ENCODE results near the gene BRD3.

BRD3 gene

DNA sequence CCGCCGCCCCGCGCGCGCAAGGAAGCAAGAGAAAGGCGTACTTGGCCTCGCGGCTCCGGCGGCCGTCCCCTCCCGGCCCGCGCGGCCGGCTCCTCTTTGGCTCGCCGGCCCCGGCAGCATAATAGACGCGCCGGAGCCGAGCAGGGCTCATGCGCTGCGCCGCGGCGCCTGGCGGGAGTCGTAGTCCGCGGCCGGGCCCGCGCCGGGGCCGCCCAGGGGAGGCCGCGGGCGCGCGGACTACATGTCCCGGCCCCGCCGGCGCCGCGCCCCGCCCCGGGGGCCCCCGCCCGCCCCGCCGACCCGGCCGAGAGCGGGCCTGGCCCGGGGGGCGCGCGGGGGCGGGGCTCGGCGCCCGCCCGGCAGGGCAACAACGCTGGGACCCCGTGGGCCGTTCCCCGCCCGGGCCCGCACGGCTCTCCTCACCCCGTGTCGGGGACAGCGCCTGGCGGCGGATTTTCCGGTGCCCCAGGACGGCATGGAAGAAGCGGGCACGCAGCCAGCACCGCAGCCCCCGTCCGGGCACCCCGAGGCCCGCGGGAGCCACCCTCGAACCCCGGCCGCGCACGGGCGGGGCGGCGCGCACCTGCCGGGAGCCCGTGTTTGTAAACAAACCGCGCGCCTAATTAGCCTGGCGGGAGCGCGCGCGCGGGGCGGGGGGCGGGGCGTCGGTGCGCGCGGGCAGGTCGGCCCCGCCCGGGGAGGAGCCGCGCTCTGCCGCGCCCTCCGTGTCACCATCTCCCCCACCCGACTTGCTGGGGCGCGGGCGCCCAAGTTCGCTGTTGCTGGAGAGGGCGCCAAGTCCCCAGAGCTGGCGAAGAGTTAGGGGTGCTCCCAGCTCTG is at the start of gene BRD3:
TSS of gene BRD3 (minus strand) at position 123 of the 840 bp plus-strand sequence. CDS start 14,549 bp downstream, outside the sequence.
- no peaks in the 10 kb centered on the region for H3K9me2 ChIP-seq (replicated peaks; ENCODE audit: low read depth, low read length)
- peaks cover 23% of the 10 kb centered on the region for H3K4me1 ChIP-seq (ENCODE audit: insufficient read depth, low read length, poor library complexity, severe bottlenecking)
- no peaks in the 10 kb centered on the region for H3K9me3 ChIP-seq (ENCODE audit: insufficient read depth, low read depth, low read length)
- peaks cover 42% of the 10 kb centered on the region for H3K79me2 ChIP-seq (ENCODE audit: insufficient read depth, low read length)
- peaks cover 39% of the 10 kb centered on the region for H4K20me1 ChIP-seq (ENCODE audit: insufficient read depth, low read length, poor library complexity, severe bottlenecking)
- no peaks in the 10 kb centered on the region for H3K36me3 ChIP-seq (ENCODE audit: insufficient read depth, low read length)
- peak within 1 kb of the TSS; percentile 92 for H3K9ac ChIP-seq (ENCODE audit: low read depth, low read length, poor library complexity, severe bottlenecking)
- H3K4me3 ChIP-seq (ENCODE audit: low read length, poor library complexity, severe bottlenecking): peak within 1 kb of the TSS; percentile 84
- peak within 1 kb of the TSS; percentile 93 for H3K4me2 ChIP-seq (ENCODE audit: low read depth, low read length, poor library complexity, severe bottlenecking)
- peak within 1 kb of the TSS; percentile 98 for H2AFZ ChIP-seq (ENCODE audit: low read length)
- TF ChIP-seq EZH2phosphoT487 (IDR thresholded peaks at IDR 0.05; ENCODE audit: borderline replicate concordance): no peak
- TF ChIP-seq, protein P1, sequence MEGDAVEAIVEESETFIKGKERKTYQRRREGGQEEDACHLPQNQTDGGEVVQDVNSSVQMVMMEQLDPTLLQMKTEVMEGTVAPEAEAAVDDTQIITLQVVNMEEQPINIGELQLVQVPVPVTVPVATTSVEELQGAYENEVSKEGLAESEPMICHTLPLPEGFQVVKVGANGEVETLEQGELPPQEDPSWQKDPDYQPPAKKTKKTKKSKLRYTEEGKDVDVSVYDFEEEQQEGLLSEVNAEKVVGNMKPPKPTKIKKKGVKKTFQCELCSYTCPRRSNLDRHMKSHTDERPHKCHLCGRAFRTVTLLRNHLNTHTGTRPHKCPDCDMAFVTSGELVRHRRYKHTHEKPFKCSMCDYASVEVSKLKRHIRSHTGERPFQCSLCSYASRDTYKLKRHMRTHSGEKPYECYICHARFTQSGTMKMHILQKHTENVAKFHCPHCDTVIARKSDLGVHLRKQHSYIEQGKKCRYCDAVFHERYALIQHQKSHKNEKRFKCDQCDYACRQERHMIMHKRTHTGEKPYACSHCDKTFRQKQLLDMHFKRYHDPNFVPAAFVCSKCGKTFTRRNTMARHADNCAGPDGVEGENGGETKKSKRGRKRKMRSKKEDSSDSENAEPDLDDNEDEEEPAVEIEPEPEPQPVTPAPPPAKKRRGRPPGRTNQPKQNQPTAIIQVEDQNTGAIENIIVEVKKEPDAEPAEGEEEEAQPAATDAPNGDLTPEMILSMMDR (conservative IDR thresholded peaks at IDR 0.05; ENCODE audit: low read length): no peak
- H3F3A ChIP-seq (ENCODE audit: low read depth): 0 out of 2 replicates have a peak, but pooled peaks cover 2% of the 10 kb centered on the region
- H3K27me3 ChIP-seq (ENCODE audit: insufficient read depth, low read length, poor library complexity, severe bottlenecking): no peaks in the 10 kb centered on the region

- Histone ChIP-seq H3F3A (ENCODE audit: low read depth) (no peaks in the 10 kb centered on the region), H3K9me2 (replicated peaks; ENCODE audit: low read depth, low read length) (no peaks in the 10 kb centered on the region), H4K20me1 (ENCODE audit: insufficient read depth, low read length, poor library complexity, severe bottlenecking) (no peaks in the 10 kb centered on the region), H3K4me3 (ENCODE audit: low read length, poor library complexity, severe bottlenecking) (no peak overlapping the region), H3K79me2 (ENCODE audit: insufficient read depth, low read length) (no peaks in the 10 kb centered on the region), H2AFZ (ENCODE audit: low read length) (no peak overlapping the region), H3K36me3 (ENCODE audit: insufficient read depth, low read length) (no peaks in the 10 kb centered on the region), H3K27me3 (ENCODE audit: insufficient read depth, low read length, poor library complexity, severe bottlenecking) (no peaks in the 10 kb centered on the region), H3K4me2 (ENCODE audit: low read depth, low read length, poor library complexity, severe bottlenecking) (no peak overlapping the region), H3K9ac (ENCODE audit: low read depth, low read length, poor library complexity, severe bottlenecking) (no peak overlapping the region), H3K4me1 (ENCODE audit: insufficient read depth, low read length, poor library complexity, severe bottlenecking) (no peaks in the 10 kb centered on the region), H3K9me3 (ENCODE audit: insufficient read depth, low read depth, low read length) (no peaks in the 10 kb centered on the region)
- TF ChIP-seq EZH2phosphoT487 (IDR thresholded peaks at IDR 0.05; ENCODE audit: borderline replicate concordance): no peak
- TF ChIP-seq, protein P1 (conservative IDR thresholded peaks at IDR 0.05; ENCODE audit: low read length): no peak
Measured at GRCh38 chr9:134112561-134112960, 44.7 kb upstream of the BRD3 start.

DNA sequence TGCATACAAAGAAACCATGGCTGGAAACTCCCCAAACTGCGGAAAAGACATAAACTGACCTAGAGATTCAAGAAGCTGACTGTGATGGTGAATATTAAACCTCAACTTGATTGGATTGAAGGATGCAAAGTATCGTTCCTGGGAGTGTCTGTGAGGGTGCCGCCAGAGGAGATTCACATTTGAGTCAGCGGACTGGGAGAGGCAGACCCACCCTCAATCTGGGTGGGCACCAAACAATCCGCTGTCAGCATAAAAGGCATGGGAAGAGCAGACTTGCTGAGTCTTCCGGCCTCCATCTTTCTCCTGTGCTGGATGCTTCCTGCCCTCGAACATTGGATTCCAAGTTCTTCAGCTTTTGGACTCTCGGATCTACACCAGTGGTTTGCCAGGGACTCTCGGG is 43.2 kb upstream of the BRD3 start:
- H3K9me3 ChIP-seq (ENCODE audit: insufficient read depth, low read depth, low read length): no peaks in the 10 kb centered on the region
- TF ChIP-seq, protein P1 (conservative IDR thresholded peaks at IDR 0.05; ENCODE audit: low read length): no peak
- TF ChIP-seq EZH2phosphoT487 (IDR thresholded peaks at IDR 0.05; ENCODE audit: borderline replicate concordance): no peak
- no peak overlapping the region for H2AFZ ChIP-seq (ENCODE audit: low read length)
- H3K27me3 ChIP-seq (ENCODE audit: insufficient read depth, low read length, poor library complexity, severe bottlenecking): no peaks in the 10 kb centered on the region
- no peaks in the 10 kb centered on the region for H3K79me2 ChIP-seq (ENCODE audit: insufficient read depth, low read length)
- no peak overlapping the region for H3K9ac ChIP-seq (ENCODE audit: low read depth, low read length, poor library complexity, severe bottlenecking)
- no peaks in the 10 kb centered on the region for H3K4me1 ChIP-seq (ENCODE audit: insufficient read depth, low read length, poor library complexity, severe bottlenecking)
- H3K9me2 ChIP-seq (replicated peaks; ENCODE audit: low read depth, low read length): no peaks in the 10 kb centered on the region
- no peak overlapping the region for H3K4me2 ChIP-seq (ENCODE audit: low read depth, low read length, poor library complexity, severe bottlenecking)
- no peaks in the 10 kb centered on the region for H3F3A ChIP-seq (ENCODE audit: low read depth)
- H3K4me3 ChIP-seq (ENCODE audit: low read length, poor library complexity, severe bottlenecking): no peak overlapping the region
- no peaks in the 10 kb centered on the region for H3K36me3 ChIP-seq (ENCODE audit: insufficient read depth, low read length)
- H4K20me1 ChIP-seq (ENCODE audit: insufficient read depth, low read length, poor library complexity, severe bottlenecking): no peaks in the 10 kb centered on the region
